ENCODE measurements around the gene MMP10.

MMP10 gene

GRCh38 chr11:102757823-102758549 lies 22.4 kb downstream of the MMP10 start:
- TF ChIP-seq ZNF610 (tag by site-specific recombination; IDR thresholded peaks at IDR 0.05; ENCODE audit: borderline replicate concordance) (no peak), ZNF639 (tag by site-specific recombination; IDR thresholded peaks at IDR 0.05) (no peak), PRDM1 (tag by site-specific recombination; IDR thresholded peaks at IDR 0.05) (no peak), ZNF585B (tag by site-specific recombination; IDR thresholded peaks at IDR 0.05) (no peak), ZNF629 (tag by site-specific recombination; IDR thresholded peaks at IDR 0.05) (peak; percentile 48; the same call in 1 of the 2 replicates), ATF2 (tag by site-specific recombination; IDR thresholded peaks at IDR 0.05; ENCODE audit: low read depth) (peak; percentile 84), ZNF530 (tag by site-specific recombination; IDR thresholded peaks at IDR 0.05; ENCODE audit: low read depth) (no peak), KLF7 (tag by site-specific recombination; IDR thresholded peaks at IDR 0.05; ENCODE audit: borderline replicate concordance) (no peak), ZNF211 (tag by site-specific recombination; IDR thresholded peaks at IDR 0.05; ENCODE audit: low read depth) (no peak), BCL6B (tag by site-specific recombination; IDR thresholded peaks at IDR 0.05) (no peak)
- POLR2A ChIA-PET: no interaction called here
- H3K36me3 ChIP-seq (ENCODE audit: control insufficient read depth in 2 of 2, insufficient read depth in 1 of 2, low read length in 2 of 2): no peaks in the 10 kb centered on the region
- H3K9me3 ChIP-seq (ENCODE audit: control insufficient read depth, insufficient read depth, low read depth, low read length): no peaks in the 10 kb centered on the region
- H3K4me3 ChIP-seq (ENCODE audit: low read depth, low read length): no peak overlapping the region
- H3K4me1 ChIP-seq (ENCODE audit: control insufficient read depth, insufficient read depth, low read length): no peaks in the 10 kb centered on the region
- H3K27ac ChIP-seq (ENCODE audit: extremely low read depth, low read depth, low read length): no peak overlapping the region
- CTCF ChIA-PET: no interaction called here

GRCh38 chr11:102753267-102753666 lies 27.2 kb downstream of the MMP10 start:
- TF ChIP-seq ZNF175 (tag by site-specific recombination; IDR thresholded peaks at IDR 0.05): no peak
- TF ChIP-seq ZNF341 (tag by site-specific recombination; IDR thresholded peaks at IDR 0.05; ENCODE audit: low read depth): no peak
- no peak for TF ChIP-seq ZNF701 (tag by site-specific recombination; IDR thresholded peaks at IDR 0.05)
- no peak for TF ChIP-seq ZNF157 (tag by site-specific recombination; IDR thresholded peaks at IDR 0.05)
- TF ChIP-seq ZBTB8A (tag by site-specific recombination; IDR thresholded peaks at IDR 0.05): no peak
- no peak for TF ChIP-seq ZNF302 (tag by site-specific recombination; IDR thresholded peaks at IDR 0.05; ENCODE audit: low read depth)
- no peak for TF ChIP-seq ZNF2 (tag by site-specific recombination; IDR thresholded peaks at IDR 0.05)
- TF ChIP-seq ZNF585B (tag by site-specific recombination; IDR thresholded peaks at IDR 0.05): no peak
- Histone ChIP-seq H3K4me1 (ENCODE audit: control insufficient read depth, insufficient read depth, low read length) (no peaks in the 10 kb centered on the region), H3K9me3 (ENCODE audit: control insufficient read depth, insufficient read depth, low read depth, low read length) (no peaks in the 10 kb centered on the region), H3K36me3 (ENCODE audit: control insufficient read depth in 2 of 2, insufficient read depth in 1 of 2, low read length in 2 of 2) (peaks cover 0 to 9% of the 10 kb centered on the region in 2 experiments; a peak in 1 of 3 replicates), H3K27ac (ENCODE audit: extremely low read depth, low read depth, low read length) (no peak overlapping the region), H3K4me3 (ENCODE audit: low read depth, low read length) (no peak overlapping the region)
- POLR2A ChIA-PET: no interaction called here
- CTCF ChIA-PET: interaction anchor here (0.7 to 1.0 kb wide), 3 partner anchors 9 to 1045 kb away, joined by 3 to 4 read pairs (median 3); no protein-coding TSS in a partner anchor

GRCh38 chr11:102751673-102752072 lies 28.8 kb downstream of the MMP10 start:
- Histone ChIP-seq H3K9me3 (ENCODE audit: control insufficient read depth, insufficient read depth, low read depth, low read length) (no peaks in the 10 kb centered on the region), H3K4me1 (ENCODE audit: control insufficient read depth, insufficient read depth, low read length) (no peaks in the 10 kb centered on the region), H3K27ac (ENCODE audit: extremely low read depth, low read depth, low read length) (no peak overlapping the region), H3K36me3 (ENCODE audit: control insufficient read depth in 2 of 2, insufficient read depth in 1 of 2, low read length in 2 of 2) (peaks cover 0 to 9% of the 10 kb centered on the region in 2 experiments; a peak in 1 of 3 replicates), H3K4me3 (ENCODE audit: low read depth, low read length) (no peak overlapping the region)
- ChIA-PET CTCF (no interaction called here), POLR2A (no interaction called here)
- no peak for TF ChIP-seq ZNF223 (tag by site-specific recombination; IDR thresholded peaks at IDR 0.05)
- no peak for TF ChIP-seq ZNF513 (tag by site-specific recombination; IDR thresholded peaks at IDR 0.05)
- TF ChIP-seq ZNF121 (tag by site-specific recombination; IDR thresholded peaks at IDR 0.05): no peak
- no peak for TF ChIP-seq SP7 (tag by site-specific recombination; IDR thresholded peaks at IDR 0.05)
- TF ChIP-seq ZNF837 (tag by site-specific recombination; IDR thresholded peaks at IDR 0.05): no peak
- no peak for TF ChIP-seq ZNF623 (tag by site-specific recombination; IDR thresholded peaks at IDR 0.05)
- TF ChIP-seq ZNF626 (tag by site-specific recombination; IDR thresholded peaks at IDR 0.05): no peak
- TF ChIP-seq GLIS1 (tag by site-specific recombination; IDR thresholded peaks at IDR 0.05): no peak
- no peak for TF ChIP-seq ZNF324 (tag by site-specific recombination; IDR thresholded peaks at IDR 0.05)
- no peak for TF ChIP-seq PBX3 (CRISPR knock-in tag; IDR thresholded peaks at IDR 0.05)
